HepG2 (cell line): ENCODE measurements around the gene DDC. TPM values are rescaled to one million over a fixed set of nuclear protein-coding genes. Genes with fewer than 3 reads are reported as not detected.

Experiments
- ELF3 ChIP-seq: IDR thresholded peaks from 2 replicates; pipeline ENCODE4 v1.6.1; 2016; ENCODE audit warnings: missing genetic modification reagents, missing compliant biosample characterization
- ERF ChIP-seq: IDR thresholded peaks from 2 replicates; pipeline ENCODE4 v1.6.1; 2018; ENCODE audit warnings: missing biosample characterization, missing genetic modification reagents
- FOXJ3 ChIP-seq: sonication (generic); formaldehyde crosslinking; IDR thresholded peaks from 2 replicates; pipeline ENCODE4 v1.4.0; 2020; ENCODE audit warnings: missing genetic modification reagents, mild to moderate bottlenecking, borderline replicate concordance
- HNF4G ChIP-seq, 2 experiments: sonication (generic) in 1 of 2; formaldehyde crosslinking in 1 of 2; IDR thresholded peaks; 2 replicates each; pipeline versions ENCODE4 v1.4.0 to v1.6.1; 2011 to 2020; ENCODE audit warnings: borderline replicate concordance in 2 of 2, low read depth in 2 of 2, mild to moderate bottlenecking in 2 of 2, low read length in 1 of 2, missing genetic modification reagents in 1 of 2, moderate library complexity in 1 of 2
- LRRFIP1 ChIP-seq: sonication (generic); formaldehyde crosslinking; conservative IDR thresholded peaks from 2 replicates; pipeline ENCODE4 v1.4.0; 2020; ENCODE audit warnings: missing genetic modification reagents
- MBNL3 ChIP-seq: fragments of 250-450 bp; sonication (Bioruptor Pico); conservative IDR thresholded peaks from 2 replicates; pipeline ENCODE4 v1.8.0; 2022; ENCODE audit warnings: mild to moderate bottlenecking, inconsistent platforms
- NFKB2 ChIP-seq: sonication (generic); formaldehyde crosslinking; IDR thresholded peaks from 2 replicates; pipeline ENCODE4 v1.4.0; 2020; ENCODE audit warnings: missing genetic modification reagents, borderline replicate concordance
- ONECUT2 ChIP-seq: sonication (generic); formaldehyde crosslinking; IDR thresholded peaks from 2 replicates; pipeline ENCODE4 v1.4.0; 2020; ENCODE audit warnings: missing genetic modification reagents
- RBAK ChIP-seq: sonication (generic); formaldehyde crosslinking; IDR thresholded peaks from 2 replicates; pipeline ENCODE4 v1.5.1; 2020; ENCODE audit warnings: mild to moderate bottlenecking, missing genetic modification reagents
- SOX5 ChIP-seq: IDR thresholded peaks from 2 replicates; pipeline ENCODE4 v1.6.1; 2016; ENCODE audit warnings: borderline replicate concordance
- ZFP62 ChIP-seq: sonication (generic); formaldehyde crosslinking; IDR thresholded peaks from 2 replicates; pipeline ENCODE4 v1.4.0; 2020; ENCODE audit warnings: missing genetic modification reagents
- ZHX1 ChIP-seq: sonication (generic); formaldehyde crosslinking; IDR thresholded peaks from 2 replicates; pipeline ENCODE4 v1.8.1; 2022; ENCODE audit warnings: low read depth, mild to moderate bottlenecking, missing genetic modification reagents
- ZMYM2 ChIP-seq: sonication (generic); formaldehyde crosslinking; IDR thresholded peaks from 2 replicates; pipeline ENCODE4 v1.8.0; 2022; ENCODE audit warnings: mild to moderate bottlenecking, missing genetic modification reagents
- ZNF253 ChIP-seq: sonication (generic); formaldehyde crosslinking; IDR thresholded peaks from 2 replicates; pipeline ENCODE4 v1.8.0; 2022; ENCODE audit warnings: mild to moderate bottlenecking, missing genetic modification reagents, borderline replicate concordance
- ZNF317 ChIP-seq: sonication (generic); formaldehyde crosslinking; IDR thresholded peaks from 2 replicates; pipeline ENCODE4 v1.5.0; 2020; ENCODE audit warnings: mild to moderate bottlenecking, missing genetic modification reagents
- ZNF326 ChIP-seq: sonication (generic); formaldehyde crosslinking; IDR thresholded peaks from 2 replicates; pipeline ENCODE4 v1.4.0; 2020; ENCODE audit warnings: missing genetic modification reagents, borderline replicate concordance
- ZNF362 ChIP-seq: sonication (generic); formaldehyde crosslinking; IDR thresholded peaks from 2 replicates; pipeline ENCODE4 v1.4.0; 2020; ENCODE audit warnings: missing genetic modification reagents, mild to moderate bottlenecking, borderline replicate concordance
- ZNF766 ChIP-seq: sonication (generic); formaldehyde crosslinking; IDR thresholded peaks from 2 replicates; pipeline ENCODE4 v1.5.0; 2020; ENCODE audit warnings: missing genetic modification reagents, borderline replicate concordance
- polyA plus RNA-seq, 8 experiments: library from polyadenylated mRNA; depleted of rRNA in 3 of 8; stranded (reverse) in 7 of 8; unstranded in 1 of 8; fragments of >200 nt; fragmentation: Illumina TruSeq in 4 of 8; extraction: Trizol in 4 of 8; gene quantifications; 2 replicates each; pipeline versions ENCODE4 v1.2.1 to v1.2.3, GENCODE V29; 2011 to 2016; ENCODE audit warnings: low read depth in 4 of 8, missing spikeins in 1 of 8, mixed read lengths in 1 of 8; ENCODE audit not compliant: insufficient read depth in 1 of 8
- total RNA-seq, 5 experiments: library from RNA; depleted of rRNA; stranded (reverse); fragments of >200 nt; fragmentation: Illumina TruSeq; extraction: Trizol; gene quantifications; 2 replicates each; pipeline ENCODE4 v1.2.3, GENCODE V29; 2016; ENCODE audit warnings: low read depth in 1 of 5
- TF ChIP-seq, protein P1 (sequence below): sonication (generic); formaldehyde crosslinking; IDR thresholded peaks from 2 replicates; pipeline ENCODE4 v1.8.0; 2022; ENCODE audit warnings: mild to moderate bottlenecking, missing genetic modification reagents, borderline replicate concordance

The DDC gene
- total and polyA plus RNA-seq, 2 of the 13 experiments (the other 11 are each of a cell fraction or from before 2014, with no cell fraction given), result 11.7 to 93.3 TPM

GRCh38 chr7:50564640-50565558, at the start of gene DDC (continued):
- TF ChIP-seq, protein P1, sequence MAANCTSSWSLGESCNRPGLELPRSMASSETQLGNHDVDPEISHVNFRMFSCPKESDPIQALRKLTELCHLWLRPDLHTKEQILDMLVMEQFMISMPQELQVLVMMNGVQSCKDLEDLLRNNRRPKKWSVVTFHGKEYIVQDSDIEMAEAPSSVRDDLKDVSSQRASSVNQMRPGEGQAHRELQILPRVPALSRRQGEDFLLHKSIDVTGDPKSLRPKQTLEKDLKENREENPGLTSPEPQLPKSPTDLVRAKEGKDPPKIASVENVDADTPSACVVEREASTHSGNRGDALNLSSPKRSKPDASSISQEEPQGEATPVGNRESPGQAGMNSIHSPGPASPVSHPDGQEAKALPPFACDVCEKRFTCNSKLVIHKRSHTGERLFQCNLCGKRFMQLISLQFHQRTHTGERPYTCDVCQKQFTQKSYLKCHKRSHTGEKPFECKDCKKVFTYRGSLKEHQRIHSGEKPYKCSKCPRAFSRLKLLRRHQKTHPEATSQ (CRISPR knock-in tag), result no peak
- TF ChIP-seq ELF3 (CRISPR knock-in tag) (0 out of 2 replicates have a peak, but pooled peaks have one; percentile 11), ZFP62 (no peak), ZMYM2 (CRISPR knock-in tag) (no peak), ONECUT2 (CRISPR knock-in tag) (no peak), LRRFIP1 (CRISPR knock-in tag) (no peak), MBNL3 (CRISPR knock-in tag) (no peak), ZNF766 (CRISPR knock-in tag) (no peak), ZNF326 (no peak), ZHX1 (no peak), RBAK (CRISPR knock-in tag) (no peak), ZNF317 (CRISPR knock-in tag) (no peak), NFKB2 (CRISPR knock-in tag) (no peak), HNF4G (IDR thresholded peaks at IDR 0.05; ENCODE audit: borderline replicate concordance, low read depth, low read length) (peak; percentile 80), HNF4G (CRISPR knock-in tag; IDR thresholded peaks at IDR 0.05; ENCODE audit: borderline replicate concordance, low read depth) (no peak), SOX5 (peak; percentile 35; the same call in 1 of the 2 replicates), ZNF253 (CRISPR knock-in tag) (no peak), FOXJ3 (CRISPR knock-in tag) (peak; percentile 56; the same call in 1 of the 2 replicates), ZNF362 (CRISPR knock-in tag) (no peak), ERF (CRISPR knock-in tag) (0 out of 2 replicates have a peak, but pooled peaks have one; percentile 58)
